Measurements from ENCODE around the gene STK25.
"Not testable (repeated sequence)": the region's sequence is repeated elsewhere in the genome, so short reads cannot be mapped to it uniquely, and the experiment has no call there.

The STK25 gene

DNA sequence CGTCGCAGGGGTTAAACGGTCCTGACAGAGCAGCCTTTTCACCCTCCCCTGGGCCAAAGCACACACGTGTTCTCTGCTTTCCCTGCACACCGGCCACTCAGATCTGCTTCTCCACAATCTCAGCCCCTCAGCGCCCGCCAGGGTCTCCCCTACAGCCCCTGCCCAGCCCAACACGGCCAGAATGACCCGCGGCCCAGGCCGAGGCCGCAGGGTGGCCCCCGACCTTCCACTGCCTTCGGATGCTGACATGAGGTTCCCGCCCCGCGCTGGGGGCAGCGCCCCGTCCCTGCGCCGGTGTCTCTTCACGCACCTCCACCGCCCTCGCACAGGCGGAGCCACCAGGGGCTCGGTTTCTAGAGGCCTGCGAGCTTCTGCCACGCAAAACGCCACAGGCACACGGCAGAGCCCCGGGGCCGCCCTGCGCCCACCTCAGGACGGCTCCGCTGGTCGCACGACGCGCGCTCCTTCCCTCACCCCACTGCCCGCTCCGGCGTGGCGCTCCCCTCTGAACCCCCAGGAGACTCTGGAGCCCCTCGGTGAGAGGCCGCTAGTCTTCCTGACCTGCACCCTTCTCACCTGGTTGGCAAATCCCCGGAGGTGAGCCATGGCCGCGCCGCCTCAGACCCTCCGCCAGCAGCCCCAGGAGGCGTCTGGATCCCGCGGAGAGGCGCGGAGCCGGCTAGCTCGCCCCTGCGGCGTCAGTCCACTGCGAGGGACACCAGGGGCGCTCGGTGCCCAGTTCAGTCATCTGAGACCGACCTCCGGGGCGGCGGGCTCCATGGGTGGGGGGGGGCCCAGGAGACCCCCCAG, 749 bp downstream of the STK25 start:
- ATAC-seq: peak; percentile 4 to 11

DNA sequence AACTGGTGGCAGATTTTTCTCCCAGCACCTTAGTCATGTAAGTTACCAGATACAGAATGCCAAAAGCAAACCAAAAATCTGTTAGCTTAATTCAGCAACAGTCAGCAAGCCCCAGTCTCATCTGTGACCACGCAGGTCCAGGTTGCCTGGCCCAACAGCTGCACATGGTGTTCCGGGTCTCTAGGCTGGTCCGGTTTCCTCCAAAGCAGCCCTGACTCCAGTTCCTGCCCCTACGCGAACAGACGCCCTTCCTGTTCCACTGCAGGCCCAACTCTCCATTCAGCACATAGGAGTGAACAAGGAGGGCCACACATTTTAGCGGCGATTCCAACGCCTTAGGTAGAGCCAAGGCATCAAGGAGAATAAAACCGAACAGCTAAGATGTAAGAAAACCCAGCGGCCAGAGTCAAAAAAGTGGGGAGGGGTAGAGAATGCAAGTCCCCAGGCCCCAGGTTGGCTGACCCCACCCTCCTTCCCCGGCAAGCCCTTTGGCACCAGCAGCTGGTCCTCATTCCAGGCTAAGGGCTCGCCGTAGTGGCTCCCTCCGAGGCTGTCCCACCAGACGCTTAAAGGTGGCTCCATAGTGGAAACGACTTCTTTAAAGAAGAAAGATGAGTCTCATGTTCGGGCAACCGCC, 1.5 kb downstream of the STK25 start:
- ATAC-seq: no peak

DNA sequence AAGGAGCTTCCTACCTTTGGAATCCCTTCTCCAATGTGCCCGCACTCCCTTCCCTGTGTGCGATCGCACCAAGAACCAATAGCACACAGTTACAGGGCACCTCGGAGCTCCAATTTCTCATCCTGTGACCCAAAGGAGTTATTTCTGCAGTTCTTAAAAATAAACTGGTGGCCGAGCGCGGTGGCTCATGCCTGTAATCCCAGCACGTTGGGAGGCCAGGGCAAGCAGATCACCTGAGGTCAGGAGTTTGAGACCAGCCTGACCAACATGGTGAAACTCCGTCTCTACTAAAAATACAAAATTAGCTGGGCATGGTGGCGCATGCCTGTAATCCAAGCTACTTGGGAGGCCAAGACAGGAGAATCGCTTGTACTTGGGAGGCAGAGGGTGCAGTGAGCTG, 2.1 kb downstream of the STK25 start:
- ATAC-seq: not testable (repeated sequence)

- no peak for ATAC-seq
Measured at GRCh38 chr2:241505781-241506201, 2.6 kb downstream of the STK25 start.

DNA sequence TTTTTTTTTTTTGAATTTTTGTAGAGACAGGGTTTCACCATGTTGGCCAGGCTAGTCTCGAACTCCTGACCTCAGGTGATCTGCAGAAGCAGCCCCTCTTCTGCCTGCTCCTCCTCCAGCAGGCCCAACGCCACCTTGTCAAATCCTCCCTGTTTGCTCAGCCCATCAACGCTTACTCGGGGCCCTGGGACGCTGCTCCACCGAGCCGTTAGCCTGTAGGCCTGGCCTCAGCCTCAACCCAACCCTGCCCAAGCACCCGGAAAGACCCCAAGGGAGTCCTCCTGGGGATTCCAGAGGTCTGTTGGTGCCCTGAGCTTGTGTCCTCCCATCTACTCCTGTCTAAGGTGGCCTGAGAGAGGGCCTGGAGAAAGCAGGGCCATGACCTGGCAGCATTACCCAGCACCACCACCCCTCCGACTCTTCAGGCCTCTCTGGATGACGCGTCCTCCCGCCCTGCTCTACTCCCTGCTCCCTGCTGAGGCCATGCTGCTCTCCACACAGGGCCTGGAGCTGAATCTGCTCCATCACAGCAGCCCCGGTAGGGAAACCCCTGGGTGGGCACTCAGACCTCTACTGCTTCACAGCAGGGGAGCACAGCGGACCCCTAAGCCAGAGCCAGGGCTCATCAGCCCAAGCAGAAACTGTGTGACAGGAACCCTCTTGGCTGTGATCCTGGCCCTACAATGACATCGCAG, 3.2 kb downstream of the STK25 start:
- no peak for ATAC-seq

- ATAC-seq: no peak
Measured at GRCh38 chr2:241503776-241504392, 4.5 kb downstream of the STK25 start.

DNA sequence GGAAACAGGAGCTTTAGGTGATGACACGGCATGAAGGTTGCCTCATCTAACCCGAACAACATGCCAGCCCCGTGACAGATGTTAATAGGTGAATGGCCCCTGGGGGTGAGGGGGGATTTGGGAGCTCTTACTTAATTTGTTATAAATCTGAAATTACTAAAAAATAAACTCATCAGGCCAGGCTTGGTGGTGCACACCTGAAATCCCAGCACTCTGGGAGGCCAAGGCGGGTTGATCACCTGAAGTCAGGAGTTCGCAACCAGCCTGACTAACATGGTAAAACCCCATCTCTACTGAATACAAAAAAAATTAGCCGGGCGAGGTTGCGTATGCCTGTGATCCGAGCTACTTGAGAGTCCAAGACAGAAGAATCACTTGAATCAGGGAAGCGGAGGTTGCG, 6.1 kb downstream of the STK25 start:
- ATAC-seq: no peak

- no peak for ATAC-seq
Measured at GRCh38 chr2:241501551-241501950, 6.8 kb downstream of the STK25 start.

- no peak for ATAC-seq
Measured at GRCh38 chr2:241501099-241501541, 7.3 kb downstream of the STK25 start.

DNA sequence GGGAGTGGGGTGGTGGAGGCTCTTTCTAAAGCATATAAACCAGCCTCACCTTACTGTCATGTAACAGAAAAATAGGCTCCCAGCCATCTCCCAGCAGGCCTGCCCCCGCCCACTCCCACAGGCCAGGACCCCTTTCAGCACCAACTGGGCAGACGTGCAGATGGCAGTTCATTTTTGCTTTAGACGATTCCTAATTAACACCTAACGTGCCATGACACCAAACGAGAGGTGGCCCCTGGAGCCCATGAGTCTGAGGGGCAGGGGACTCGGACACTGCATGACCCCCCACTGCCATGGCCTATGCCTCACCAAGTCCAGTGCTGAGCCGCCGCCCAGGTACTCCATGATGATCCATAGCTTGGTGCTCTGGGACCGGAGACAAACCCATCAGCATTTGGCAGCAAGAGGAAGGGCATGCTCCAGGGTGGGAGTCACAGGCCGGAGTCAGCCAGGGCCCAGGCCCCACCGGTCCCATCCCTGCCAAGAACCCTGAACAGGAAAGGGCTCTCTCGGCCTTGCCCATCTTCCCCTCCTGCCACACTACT, 7.9 kb downstream of the STK25 start:
- no peak for ATAC-seq

- no peak for ATAC-seq
Measured at GRCh38 chr2:241500016-241500415, 8.4 kb downstream of the STK25 start.

- ATAC-seq: no peak
Measured at GRCh38 chr2:241499146-241499965, 9.0 kb downstream of the STK25 start.

- no peak for ATAC-seq
Measured at GRCh38 chr2:241498115-241499070, 10.0 kb downstream of the STK25 start.

GRCh38 chr2:241496904-241497877, 11.2 kb downstream of the STK25 start:
- peak in 1 of 2 donors; percentile 14 for ATAC-seq

DNA sequence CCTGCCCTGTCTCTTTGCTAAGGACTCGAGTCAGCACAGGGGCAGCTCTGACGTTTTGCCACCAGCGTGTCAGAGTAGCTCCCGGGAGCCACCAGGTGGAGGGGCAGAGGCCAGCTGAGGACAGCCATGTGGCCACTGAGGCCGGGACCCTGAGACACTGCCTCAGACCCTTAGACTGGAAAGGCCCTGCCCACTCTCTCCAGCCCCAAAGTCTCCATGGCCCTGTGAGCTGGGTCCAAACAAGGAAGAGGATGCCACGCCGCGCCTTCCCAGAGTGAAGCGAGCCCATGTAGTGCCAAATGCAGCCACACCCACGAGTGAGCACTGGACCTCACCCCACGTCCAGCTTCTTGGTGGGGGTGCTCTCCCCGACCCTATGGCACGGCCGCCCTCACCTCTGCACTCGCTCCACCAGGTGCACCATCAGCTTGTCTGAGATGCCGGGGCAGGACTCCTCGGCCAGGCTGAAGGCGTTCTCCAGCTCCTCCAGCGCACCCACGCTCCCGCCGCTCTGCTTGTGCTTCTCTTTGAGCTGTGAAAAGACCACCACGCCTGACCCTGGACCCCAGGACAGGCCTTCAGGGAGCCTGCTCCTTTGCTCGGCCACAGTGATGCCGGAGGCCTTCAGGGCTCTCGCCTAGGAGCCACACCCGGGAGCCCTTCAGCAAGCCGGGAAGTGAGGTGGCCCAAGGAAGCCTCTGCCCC, 12.2 kb downstream of the STK25 start:
- no peak for ATAC-seq

DNA sequence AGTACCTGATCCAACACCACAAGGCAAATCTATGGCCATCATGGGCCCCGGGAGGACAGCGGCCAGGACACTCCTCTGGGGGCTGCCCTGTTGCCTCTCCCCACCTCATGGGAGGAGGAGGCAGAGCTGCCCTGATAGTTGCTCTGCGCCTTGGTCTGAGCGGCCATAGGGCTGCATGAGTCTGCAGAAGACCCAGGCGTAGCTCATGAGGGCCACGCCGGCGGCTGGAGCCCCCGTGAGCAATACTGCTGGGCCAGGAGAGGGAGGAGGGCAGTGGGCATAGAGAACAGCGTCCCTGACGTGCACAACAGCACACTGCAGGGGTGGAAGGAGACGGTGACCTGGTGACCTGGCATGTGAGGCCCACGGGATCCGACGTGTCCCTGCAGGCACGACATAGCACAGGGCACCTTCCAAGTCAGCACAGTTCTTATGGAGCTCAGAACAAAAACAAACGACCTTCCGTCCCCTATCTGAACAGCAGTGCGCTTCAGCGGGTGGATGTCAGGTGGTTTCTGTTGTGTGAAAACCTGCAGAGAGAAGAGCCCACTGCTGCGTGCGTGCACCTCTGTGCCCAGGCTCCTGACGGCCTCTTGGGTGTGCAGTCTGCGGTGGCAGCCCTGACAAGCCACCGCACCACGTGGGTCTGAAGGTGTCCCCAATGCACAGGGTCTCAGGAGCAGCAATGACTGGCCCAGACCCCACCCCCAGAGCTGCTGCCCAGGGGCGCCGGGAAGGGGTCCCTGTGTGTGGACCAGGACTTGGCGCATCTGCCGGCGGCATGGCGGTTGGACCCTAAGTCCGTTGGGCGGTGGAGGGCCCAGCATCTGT, 13.0 kb downstream of the STK25 start:
- no peak for ATAC-seq

- ATAC-seq: no peak
Measured at GRCh38 chr2:241494311-241494908, 14.0 kb downstream of the STK25 start.

Measured in activated CD4-positive, CD25-positive, alpha-beta regulatory T cell treated with anti-CD3 and anti-CD28 coated beads, Interleukin-2, amount 50 U/mL, for 24 hours (primary cell).